GM23338 (cell line): Measurements from ENCODE around the gene HES7.

Experiments
- EZH2 ChIP-seq: fragments of 200-600 bp; sonication (generic); IDR thresholded peaks from one replicate; pipeline ENCODE4 v1.8.0; 2017; ENCODE audit warnings: antibody characterized with exemption, mild to moderate bottlenecking, low read depth; ENCODE audit not compliant: unreplicated experiment
- EZH2phosphoT487 ChIP-seq: fragments of 200-600 bp; sonication (generic); IDR thresholded peaks from one replicate; pipeline ENCODE4 v1.8.1; 2018; ENCODE audit warnings: antibody characterized with exemption; ENCODE audit not compliant: unreplicated experiment
- POLR2AphosphoS5 ChIP-seq: IDR thresholded peaks from 2 replicates; pipeline ENCODE4 v1.6.1; 2016; ENCODE audit warnings: antibody characterized with exemption, low read depth
- ZNF114 ChIP-seq: fragments of 250-450 bp; sonication (Bioruptor Pico); IDR thresholded peaks from 2 replicates; pipeline ENCODE4 v1.5.0; 2020; ENCODE audit warnings: mild to moderate bottlenecking, moderate library complexity
- ZNF331 ChIP-seq: fragments of 250-450 bp; sonication (Bioruptor Pico); IDR thresholded peaks from 2 replicates; pipeline ENCODE4 v1.5.0; 2020; ENCODE audit warnings: low read depth, mild to moderate bottlenecking, moderate library complexity
- TF ChIP-seq, protein P1 (sequence below), 2 experiments: fragments of 200-600 bp in 1 of 2; sonication (generic) in 1 of 2; conservative IDR thresholded peaks; 2 replicates each; pipeline versions ENCODE4 v1.5.1 to v1.6.1; 2016 to 2017; ENCODE audit warnings: antibody characterized with exemption in 2 of 2, low read depth in 2 of 2, mild to moderate bottlenecking in 2 of 2, moderate library complexity in 1 of 2
- TF ChIP-seq, protein P2 (sequence below): IDR thresholded peaks from 2 replicates; pipeline ENCODE4 v1.6.1; 2016; ENCODE audit warnings: antibody characterized with exemption
- TF ChIP-seq, protein P3 (sequence below): IDR thresholded peaks from one replicate; pipeline ENCODE4 v1.6.1; 2018; ENCODE audit warnings: antibody characterized with exemption; ENCODE audit not compliant: unreplicated experiment
- TF ChIP-seq, protein P4 (sequence below): fragments of 250-450 bp; sonication (Bioruptor Pico); IDR thresholded peaks from 2 replicates; pipeline ENCODE4 v1.5.0; 2020; ENCODE audit warnings: mild to moderate bottlenecking, moderate library complexity

DNA sequence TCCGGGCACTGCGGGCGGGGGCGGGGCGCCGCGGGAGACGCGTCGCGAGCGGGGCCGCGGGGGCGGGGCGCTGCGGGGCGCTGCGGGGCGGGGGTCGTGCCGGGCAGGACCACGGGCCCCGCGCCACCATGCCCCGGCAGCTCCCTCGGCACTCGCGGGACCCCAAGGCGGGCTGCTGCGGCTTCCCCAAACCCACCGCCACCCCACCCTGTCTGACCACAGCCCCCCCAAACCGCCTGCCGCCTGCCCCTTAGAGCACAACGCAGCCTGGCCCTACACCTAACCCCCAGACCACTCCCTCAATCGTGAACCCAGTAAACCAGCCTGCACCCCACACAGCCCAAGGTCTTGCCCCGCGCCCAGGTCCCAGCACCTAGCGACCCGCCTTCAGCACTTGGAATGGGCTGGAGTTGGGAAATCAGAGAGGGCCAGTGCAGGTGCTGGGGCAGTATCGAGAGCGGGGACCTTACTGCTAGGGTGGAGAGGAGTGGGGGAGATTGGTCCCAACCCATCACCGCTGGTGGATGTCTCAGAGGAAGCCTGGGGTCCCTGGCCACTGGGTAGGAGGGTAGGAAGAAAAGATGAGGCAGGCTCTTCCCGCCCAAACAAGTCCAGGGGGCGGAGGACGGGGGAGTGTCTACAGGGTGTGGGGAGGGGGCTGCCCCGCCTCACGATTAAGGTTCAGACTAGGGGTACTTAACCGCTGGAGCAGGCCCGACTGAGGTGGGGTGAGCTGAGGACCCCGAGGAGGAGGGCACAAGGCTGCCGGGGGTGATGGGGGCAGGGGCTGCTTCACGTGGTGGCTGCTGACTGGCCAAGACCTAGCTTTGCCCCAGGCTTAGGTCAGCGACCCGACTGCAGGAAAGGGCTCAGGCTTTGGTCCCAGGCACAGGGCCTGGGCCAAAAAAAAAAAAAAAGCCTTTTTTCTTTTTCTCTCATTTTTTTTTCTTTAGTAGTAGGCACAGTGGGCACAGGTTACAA, 39.4 kb upstream of the HES7 start:
- TF ChIP-seq, protein P1, sequence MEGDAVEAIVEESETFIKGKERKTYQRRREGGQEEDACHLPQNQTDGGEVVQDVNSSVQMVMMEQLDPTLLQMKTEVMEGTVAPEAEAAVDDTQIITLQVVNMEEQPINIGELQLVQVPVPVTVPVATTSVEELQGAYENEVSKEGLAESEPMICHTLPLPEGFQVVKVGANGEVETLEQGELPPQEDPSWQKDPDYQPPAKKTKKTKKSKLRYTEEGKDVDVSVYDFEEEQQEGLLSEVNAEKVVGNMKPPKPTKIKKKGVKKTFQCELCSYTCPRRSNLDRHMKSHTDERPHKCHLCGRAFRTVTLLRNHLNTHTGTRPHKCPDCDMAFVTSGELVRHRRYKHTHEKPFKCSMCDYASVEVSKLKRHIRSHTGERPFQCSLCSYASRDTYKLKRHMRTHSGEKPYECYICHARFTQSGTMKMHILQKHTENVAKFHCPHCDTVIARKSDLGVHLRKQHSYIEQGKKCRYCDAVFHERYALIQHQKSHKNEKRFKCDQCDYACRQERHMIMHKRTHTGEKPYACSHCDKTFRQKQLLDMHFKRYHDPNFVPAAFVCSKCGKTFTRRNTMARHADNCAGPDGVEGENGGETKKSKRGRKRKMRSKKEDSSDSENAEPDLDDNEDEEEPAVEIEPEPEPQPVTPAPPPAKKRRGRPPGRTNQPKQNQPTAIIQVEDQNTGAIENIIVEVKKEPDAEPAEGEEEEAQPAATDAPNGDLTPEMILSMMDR (conservative IDR thresholded peaks at IDR 0.05; ENCODE audit: low read depth in 2 of 2) = no peak
- TF ChIP-seq POLR2AphosphoS5 (peak; percentile 84), ZNF114 (no peak), EZH2 (no peak), EZH2phosphoT487 (no peak), ZNF331 (CRISPR knock-in tag) (no peak)
- TF ChIP-seq, protein P2, sequence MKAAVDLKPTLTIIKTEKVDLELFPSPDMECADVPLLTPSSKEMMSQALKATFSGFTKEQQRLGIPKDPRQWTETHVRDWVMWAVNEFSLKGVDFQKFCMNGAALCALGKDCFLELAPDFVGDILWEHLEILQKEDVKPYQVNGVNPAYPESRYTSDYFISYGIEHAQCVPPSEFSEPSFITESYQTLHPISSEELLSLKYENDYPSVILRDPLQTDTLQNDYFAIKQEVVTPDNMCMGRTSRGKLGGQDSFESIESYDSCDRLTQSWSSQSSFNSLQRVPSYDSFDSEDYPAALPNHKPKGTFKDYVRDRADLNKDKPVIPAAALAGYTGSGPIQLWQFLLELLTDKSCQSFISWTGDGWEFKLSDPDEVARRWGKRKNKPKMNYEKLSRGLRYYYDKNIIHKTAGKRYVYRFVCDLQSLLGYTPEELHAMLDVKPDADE = peak; percentile 6; the same call in 1 of the 2 replicates
- TF ChIP-seq, protein P3, sequence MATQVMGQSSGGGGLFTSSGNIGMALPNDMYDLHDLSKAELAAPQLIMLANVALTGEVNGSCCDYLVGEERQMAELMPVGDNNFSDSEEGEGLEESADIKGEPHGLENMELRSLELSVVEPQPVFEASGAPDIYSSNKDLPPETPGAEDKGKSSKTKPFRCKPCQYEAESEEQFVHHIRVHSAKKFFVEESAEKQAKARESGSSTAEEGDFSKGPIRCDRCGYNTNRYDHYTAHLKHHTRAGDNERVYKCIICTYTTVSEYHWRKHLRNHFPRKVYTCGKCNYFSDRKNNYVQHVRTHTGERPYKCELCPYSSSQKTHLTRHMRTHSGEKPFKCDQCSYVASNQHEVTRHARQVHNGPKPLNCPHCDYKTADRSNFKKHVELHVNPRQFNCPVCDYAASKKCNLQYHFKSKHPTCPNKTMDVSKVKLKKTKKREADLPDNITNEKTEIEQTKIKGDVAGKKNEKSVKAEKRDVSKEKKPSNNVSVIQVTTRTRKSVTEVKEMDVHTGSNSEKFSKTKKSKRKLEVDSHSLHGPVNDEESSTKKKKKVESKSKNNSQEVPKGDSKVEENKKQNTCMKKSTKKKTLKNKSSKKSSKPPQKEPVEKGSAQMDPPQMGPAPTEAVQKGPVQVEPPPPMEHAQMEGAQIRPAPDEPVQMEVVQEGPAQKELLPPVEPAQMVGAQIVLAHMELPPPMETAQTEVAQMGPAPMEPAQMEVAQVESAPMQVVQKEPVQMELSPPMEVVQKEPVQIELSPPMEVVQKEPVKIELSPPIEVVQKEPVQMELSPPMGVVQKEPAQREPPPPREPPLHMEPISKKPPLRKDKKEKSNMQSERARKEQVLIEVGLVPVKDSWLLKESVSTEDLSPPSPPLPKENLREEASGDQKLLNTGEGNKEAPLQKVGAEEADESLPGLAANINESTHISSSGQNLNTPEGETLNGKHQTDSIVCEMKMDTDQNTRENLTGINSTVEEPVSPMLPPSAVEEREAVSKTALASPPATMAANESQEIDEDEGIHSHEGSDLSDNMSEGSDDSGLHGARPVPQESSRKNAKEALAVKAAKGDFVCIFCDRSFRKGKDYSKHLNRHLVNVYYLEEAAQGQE = no peak
- TF ChIP-seq, protein P4, sequence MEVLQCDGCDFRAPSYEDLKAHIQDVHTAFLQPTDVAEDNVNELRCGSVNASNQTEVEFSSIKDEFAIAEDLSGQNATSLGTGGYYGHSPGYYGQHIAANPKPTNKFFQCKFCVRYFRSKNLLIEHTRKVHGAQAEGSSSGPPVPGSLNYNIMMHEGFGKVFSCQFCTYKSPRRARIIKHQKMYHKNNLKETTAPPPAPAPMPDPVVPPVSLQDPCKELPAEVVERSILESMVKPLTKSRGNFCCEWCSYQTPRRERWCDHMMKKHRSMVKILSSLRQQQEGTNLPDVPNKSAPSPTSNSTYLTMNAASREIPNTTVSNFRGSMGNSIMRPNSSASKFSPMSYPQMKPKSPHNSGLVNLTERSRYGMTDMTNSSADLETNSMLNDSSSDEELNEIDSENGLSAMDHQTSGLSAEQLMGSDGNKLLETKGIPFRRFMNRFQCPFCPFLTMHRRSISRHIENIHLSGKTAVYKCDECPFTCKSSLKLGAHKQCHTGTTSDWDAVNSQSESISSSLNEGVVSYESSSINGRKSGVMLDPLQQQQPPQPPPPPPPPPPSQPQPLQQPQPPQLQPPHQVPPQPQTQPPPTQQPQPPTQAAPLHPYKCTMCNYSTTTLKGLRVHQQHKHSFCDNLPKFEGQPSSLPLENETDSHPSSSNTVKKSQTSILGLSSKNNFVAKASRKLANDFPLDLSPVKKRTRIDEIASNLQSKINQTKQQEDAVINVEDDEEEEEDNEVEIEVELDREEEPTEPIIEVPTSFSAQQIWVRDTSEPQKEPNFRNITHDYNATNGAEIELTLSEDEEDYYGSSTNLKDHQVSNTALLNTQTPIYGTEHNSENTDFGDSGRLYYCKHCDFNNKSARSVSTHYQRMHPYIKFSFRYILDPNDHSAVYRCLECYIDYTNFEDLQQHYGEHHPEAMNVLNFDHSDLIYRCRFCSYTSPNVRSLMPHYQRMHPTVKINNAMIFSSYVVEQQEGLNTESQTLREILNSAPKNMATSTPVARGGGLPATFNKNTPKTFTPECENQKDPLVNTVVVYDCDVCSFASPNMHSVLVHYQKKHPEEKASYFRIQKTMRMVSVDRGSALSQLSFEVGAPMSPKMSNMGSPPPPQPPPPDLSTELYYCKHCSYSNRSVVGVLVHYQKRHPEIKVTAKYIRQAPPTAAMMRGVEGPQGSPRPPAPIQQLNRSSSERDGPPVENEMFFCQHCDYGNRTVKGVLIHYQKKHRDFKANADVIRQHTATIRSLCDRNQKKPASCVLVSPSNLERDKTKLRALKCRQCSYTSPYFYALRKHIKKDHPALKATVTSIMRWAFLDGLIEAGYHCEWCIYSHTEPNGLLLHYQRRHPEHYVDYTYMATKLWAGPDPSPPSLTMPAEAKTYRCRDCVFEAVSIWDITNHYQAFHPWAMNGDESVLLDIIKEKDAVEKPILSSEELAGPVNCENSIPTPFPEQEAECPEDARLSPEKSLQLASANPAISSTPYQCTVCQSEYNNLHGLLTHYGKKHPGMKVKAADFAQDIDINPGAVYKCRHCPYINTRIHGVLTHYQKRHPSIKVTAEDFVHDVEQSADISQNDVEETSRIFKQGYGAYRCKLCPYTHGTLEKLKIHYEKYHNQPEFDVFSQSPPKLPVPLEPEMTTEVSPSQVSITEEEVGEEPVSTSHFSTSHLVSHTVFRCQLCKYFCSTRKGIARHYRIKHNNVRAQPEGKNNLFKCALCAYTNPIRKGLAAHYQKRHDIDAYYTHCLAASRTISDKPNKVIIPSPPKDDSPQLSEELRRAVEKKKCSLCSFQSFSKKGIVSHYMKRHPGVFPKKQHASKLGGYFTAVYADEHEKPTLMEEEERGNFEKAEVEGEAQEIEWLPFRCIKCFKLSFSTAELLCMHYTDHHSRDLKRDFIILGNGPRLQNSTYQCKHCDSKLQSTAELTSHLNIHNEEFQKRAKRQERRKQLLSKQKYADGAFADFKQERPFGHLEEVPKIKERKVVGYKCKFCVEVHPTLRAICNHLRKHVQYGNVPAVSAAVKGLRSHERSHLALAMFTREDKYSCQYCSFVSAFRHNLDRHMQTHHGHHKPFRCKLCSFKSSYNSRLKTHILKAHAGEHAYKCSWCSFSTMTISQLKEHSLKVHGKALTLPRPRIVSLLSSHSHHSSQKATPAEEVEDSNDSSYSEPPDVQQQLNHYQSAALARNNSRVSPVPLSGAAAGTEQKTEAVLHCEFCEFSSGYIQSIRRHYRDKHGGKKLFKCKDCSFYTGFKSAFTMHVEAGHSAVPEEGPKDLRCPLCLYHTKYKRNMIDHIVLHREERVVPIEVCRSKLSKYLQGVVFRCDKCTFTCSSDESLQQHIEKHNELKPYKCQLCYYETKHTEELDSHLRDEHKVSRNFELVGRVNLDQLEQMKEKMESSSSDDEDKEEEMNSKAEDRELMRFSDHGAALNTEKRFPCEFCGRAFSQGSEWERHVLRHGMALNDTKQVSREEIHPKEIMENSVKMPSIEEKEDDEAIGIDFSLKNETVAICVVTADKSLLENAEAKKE (CRISPR knock-in tag) = no peak
